IPS-15b (cell line): ENCODE data around the gene GP2.

Experiments used
- H3K27me3 ChIP-seq: one replicate; pipeline ENCODE4 v1.6.1; 2013; ENCODE audit warnings: low read length; ENCODE audit not compliant: control insufficient read depth, insufficient read depth
- H3K36me3 ChIP-seq: one replicate; pipeline ENCODE4 v1.6.1; 2013; ENCODE audit warnings: low read length; ENCODE audit not compliant: control insufficient read depth, insufficient read depth
- H3K4me1 ChIP-seq: one replicate; pipeline ENCODE4 v1.6.1; 2013; ENCODE audit warnings: mild to moderate bottlenecking, low read length; ENCODE audit not compliant: control insufficient read depth, insufficient read depth
- H3K4me3 ChIP-seq: one replicate; pipeline ENCODE4 v1.5.1; 2013; ENCODE audit warnings: low read depth, low read length
- H3K9ac ChIP-seq: one replicate; pipeline ENCODE4 v1.6.1; 2013; ENCODE audit warnings: low read depth, mild to moderate bottlenecking, low read length
- H3K9me3 ChIP-seq: one replicate; pipeline ENCODE4 v1.6.1; 2013; ENCODE audit warnings: mild to moderate bottlenecking, low read length; ENCODE audit not compliant: control insufficient read depth, insufficient read depth

Gene GP2

GRCh38 chr16:20301840-20302239 is 25.5 kb downstream of the GP2 start:
- no peaks in the 10 kb centered on the region for H3K4me1 ChIP-seq
- no peaks in the 10 kb centered on the region for H3K27me3 ChIP-seq
- no peak overlapping the region for H3K9ac ChIP-seq
- no peaks in the 10 kb centered on the region for H3K36me3 ChIP-seq
- no peaks in the 10 kb centered on the region for H3K9me3 ChIP-seq
- H3K4me3 ChIP-seq, result no peak overlapping the region

- Histone ChIP-seq H3K27me3 (no peaks in the 10 kb centered on the region), H3K9me3 (no peaks in the 10 kb centered on the region), H3K9ac (no peak overlapping the region), H3K4me3 (no peak overlapping the region), H3K4me1 (no peaks in the 10 kb centered on the region), H3K36me3 (no peaks in the 10 kb centered on the region)
Measured at GRCh38 chr16:20300312-20301097, 26.8 kb downstream of the GP2 start.

- Histone ChIP-seq H3K4me1 (no peaks in the 10 kb centered on the region), H3K4me3 (no peak overlapping the region), H3K9me3 (no peaks in the 10 kb centered on the region), H3K9ac (no peak overlapping the region), H3K36me3 (no peaks in the 10 kb centered on the region), H3K27me3 (no peaks in the 10 kb centered on the region)
Measured at GRCh38 chr16:20298452-20298851, 28.9 kb downstream of the GP2 start.

DNA sequence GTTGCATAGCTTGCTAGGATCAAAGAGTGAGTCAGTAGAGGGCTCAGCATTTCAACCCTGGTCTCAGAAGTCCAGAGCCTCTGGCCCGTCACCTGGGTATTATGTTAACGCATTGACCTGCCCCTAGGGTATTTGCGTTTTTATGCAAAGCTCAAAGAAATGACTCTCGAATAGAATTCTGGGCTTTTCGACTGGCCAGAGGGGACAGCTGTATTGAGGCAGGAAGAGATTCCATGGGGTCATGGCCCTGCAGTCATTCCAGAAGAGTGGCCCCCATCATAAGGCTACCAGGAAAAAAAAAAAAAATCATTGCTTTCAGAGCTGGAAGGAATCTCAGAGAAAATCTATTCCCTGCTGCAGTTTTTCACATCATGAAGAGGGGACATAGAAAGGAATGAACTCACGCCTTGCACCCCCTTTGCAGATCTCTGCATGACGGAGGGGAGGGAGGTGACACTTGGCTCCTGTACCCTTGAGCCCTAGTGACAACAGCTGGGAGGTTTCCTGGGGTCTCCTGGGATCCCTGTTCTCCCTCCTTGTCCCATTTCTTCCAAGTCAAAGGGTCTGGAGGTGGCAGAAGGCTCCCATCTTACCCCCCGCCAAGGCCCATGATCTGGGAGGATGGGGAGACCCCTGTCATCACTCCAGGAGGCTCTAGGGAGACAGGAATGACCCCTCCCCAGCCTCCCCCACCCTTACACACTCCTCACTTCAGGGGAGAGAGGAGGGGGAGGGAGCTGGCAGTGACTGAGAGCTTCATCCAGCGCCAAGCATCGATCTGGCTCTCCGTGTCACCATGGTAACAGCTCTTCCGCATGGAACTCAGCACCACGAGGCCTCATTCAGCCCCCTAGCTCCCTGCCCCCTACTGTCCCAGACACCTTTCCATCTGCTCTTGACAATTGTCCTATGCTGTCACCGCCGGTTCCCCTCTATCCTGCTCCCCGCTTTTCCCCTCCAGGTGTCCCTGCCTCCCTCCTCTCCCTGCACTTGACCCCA is 35.8 kb downstream of the GP2 start:
- no peaks in the 10 kb centered on the region for H3K9me3 ChIP-seq
- H3K9ac ChIP-seq, result no peak overlapping the region
- H3K4me3 ChIP-seq, result no peak overlapping the region
- H3K4me1 ChIP-seq, result peaks cover 2% of the 10 kb centered on the region
- no peaks in the 10 kb centered on the region for H3K36me3 ChIP-seq
- H3K27me3 ChIP-seq, result no peaks in the 10 kb centered on the region

GRCh38 chr16:20289571-20289970 is 37.7 kb downstream of the GP2 start:
- no peaks in the 10 kb centered on the region for H3K27me3 ChIP-seq
- H3K4me3 ChIP-seq, result no peak overlapping the region
- no peaks in the 10 kb centered on the region for H3K9me3 ChIP-seq
- H3K9ac ChIP-seq, result no peak overlapping the region
- H3K36me3 ChIP-seq, result no peaks in the 10 kb centered on the region
- H3K4me1 ChIP-seq, result peaks cover 2% of the 10 kb centered on the region

GRCh38 chr16:20285993-20286499 is 41.3 kb downstream of the GP2 start:
- Histone ChIP-seq H3K9me3 (no peaks in the 10 kb centered on the region), H3K4me3 (no peak overlapping the region), H3K27me3 (no peaks in the 10 kb centered on the region), H3K4me1 (no peaks in the 10 kb centered on the region), H3K9ac (no peak overlapping the region), H3K36me3 (no peaks in the 10 kb centered on the region)

- Histone ChIP-seq H3K27me3 (no peaks in the 10 kb centered on the region), H3K4me3 (no peak overlapping the region), H3K4me1 (no peaks in the 10 kb centered on the region), H3K9me3 (no peaks in the 10 kb centered on the region), H3K36me3 (no peaks in the 10 kb centered on the region), H3K9ac (no peak overlapping the region)
Measured at GRCh38 chr16:20280259-20280658, 47.1 kb downstream of the GP2 start.

DNA sequence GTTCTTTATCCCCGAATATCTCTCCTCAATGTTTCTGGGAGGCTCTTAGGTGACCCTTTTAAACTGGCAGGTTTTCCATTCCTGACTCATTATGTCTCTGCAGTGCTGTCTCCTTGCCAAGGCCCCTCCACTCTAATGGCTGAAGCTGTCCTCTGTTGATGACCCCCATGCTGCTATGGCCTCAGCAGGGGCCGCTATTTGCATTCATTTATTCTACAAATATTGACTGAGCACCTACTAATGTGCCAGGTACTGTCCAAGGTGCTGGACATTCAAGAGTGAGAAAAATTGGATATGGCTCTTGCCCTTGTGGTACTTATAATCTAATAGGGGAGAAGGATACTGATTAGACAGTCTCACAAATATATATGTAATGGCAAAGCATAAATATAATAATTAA is 55.4 kb downstream of the GP2 start:
- Histone ChIP-seq H3K4me3 (no peak overlapping the region), H3K36me3 (no peaks in the 10 kb centered on the region), H3K4me1 (peaks cover 5% of the 10 kb centered on the region), H3K9me3 (no peaks in the 10 kb centered on the region), H3K27me3 (no peaks in the 10 kb centered on the region), H3K9ac (no peak overlapping the region)

- H3K27me3 ChIP-seq, result no peaks in the 10 kb centered on the region
- H3K4me1 ChIP-seq, result peaks cover 5% of the 10 kb centered on the region
- no peaks in the 10 kb centered on the region for H3K9me3 ChIP-seq
- H3K36me3 ChIP-seq, result no peaks in the 10 kb centered on the region
- no peak overlapping the region for H3K4me3 ChIP-seq
- H3K9ac ChIP-seq, result no peak overlapping the region
Measured at GRCh38 chr16:20268409-20268808, 58.9 kb downstream of the GP2 start.

- Histone ChIP-seq H3K9me3 (no peaks in the 10 kb centered on the region), H3K4me3 (no peak overlapping the region), H3K27me3 (no peaks in the 10 kb centered on the region), H3K36me3 (no peaks in the 10 kb centered on the region), H3K9ac (no peak overlapping the region), H3K4me1 (peaks cover 5% of the 10 kb centered on the region)
Measured at GRCh38 chr16:20265019-20265418, 62.3 kb downstream of the GP2 start.

DNA sequence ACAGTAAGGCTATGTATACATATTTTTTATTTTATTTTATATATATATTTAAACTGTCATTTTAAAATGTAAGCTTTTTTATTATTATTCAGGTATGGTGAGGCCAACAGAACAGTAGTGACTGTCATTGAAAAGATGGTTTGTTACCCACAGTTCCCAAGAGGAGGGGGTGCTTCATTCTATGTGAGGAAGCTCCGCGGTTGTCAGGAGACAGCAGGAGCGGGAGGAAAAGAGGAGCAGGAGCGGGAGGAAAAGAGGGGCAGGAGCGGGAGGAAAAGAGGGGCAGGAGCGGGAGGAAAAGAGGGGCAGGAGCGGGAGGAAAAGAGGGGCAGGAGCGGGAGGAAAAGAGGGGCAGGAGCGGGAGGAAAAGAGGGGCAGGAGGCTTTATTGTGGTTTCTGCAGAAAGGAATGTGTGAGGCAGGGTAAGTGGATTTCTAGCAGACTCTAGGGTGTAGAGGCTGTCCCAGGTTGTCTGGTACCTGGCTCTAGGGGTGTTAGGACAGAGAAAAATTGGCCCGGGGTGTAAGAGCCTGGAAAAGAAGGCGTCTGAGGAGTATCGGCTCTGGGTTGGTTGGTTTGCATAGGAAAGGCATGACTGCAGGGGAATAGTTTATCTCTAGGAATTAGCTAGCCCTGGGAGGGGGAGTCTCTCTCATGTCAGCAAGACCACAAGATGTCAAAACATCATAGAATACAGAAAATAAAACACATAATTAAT is 64.0 kb downstream of the GP2 start:
- H3K27me3 ChIP-seq, result no peaks in the 10 kb centered on the region
- no peak overlapping the region for H3K9ac ChIP-seq
- peaks cover 2% of the 10 kb centered on the region for H3K4me1 ChIP-seq
- H3K4me3 ChIP-seq, result no peak overlapping the region
- H3K9me3 ChIP-seq, result no peaks in the 10 kb centered on the region
- no peaks in the 10 kb centered on the region for H3K36me3 ChIP-seq
